ENCODE data around the gene MAPK7. TPM values are rescaled to one million over a fixed set of nuclear protein-coding genes. Genes with fewer than 3 reads are reported as not detected.
"Not testable (repeated sequence)": the region's sequence is repeated elsewhere in the genome, so short reads cannot be mapped to it uniquely, and the experiment has no call there.

The MAPK7 gene
- total RNA-seq, 1 donor from 2014 or later = 22.6 TPM

DNA sequence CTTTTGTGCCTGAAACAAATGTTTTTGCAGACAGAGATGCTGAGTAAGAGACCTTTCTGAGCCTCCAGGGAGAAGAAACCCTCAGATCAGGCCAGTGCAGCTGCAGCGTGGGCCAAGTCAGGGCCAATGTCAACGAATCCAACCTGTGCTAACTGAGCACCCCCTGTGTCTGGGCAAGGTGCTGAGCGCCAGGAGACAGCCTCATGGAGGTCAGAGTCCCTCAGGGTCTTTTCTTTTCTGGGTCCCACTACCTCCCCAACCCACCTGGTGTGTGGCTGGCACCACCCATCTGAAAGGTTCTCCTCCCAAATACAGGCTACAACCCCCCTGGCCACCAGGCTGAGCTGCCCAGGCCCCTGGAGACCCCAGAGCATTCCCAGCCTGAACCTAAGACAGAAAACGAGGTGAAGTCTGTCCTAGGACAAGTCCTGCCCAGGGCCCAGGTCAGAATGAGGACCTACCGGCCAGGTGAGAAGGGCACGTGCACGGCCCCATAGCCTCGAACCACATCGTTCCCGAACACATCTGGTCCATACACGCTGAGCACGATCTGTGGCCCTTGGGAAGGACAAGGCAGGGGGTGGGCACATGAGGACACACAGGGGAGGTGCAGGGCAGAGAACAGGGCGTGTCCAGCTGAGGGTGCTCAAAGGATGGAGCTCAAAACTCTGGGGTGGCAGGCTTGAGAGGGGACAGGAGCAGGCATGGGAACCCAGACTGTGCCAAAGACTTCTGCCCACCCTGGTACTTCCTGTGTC lies 30.8 kb upstream of the MAPK7 start:
- intact Hi-C loops (cut with micrococcal nuclease) = no loop called here
- no peak overlapping the region for H3K27ac Mint-ChIP-seq
- peaks cover 8% of the 10 kb centered on the region for H3K27me3 Mint-ChIP-seq
- peaks cover 2% of the 10 kb centered on the region for H3K4me1 Mint-ChIP-seq
- H3K9me3 Mint-ChIP-seq = no peaks in the 10 kb centered on the region
- no peak overlapping the region for H3K4me3 Mint-ChIP-seq
- no peak for DNase-seq
- no peaks in the 10 kb centered on the region for H3K36me3 Mint-ChIP-seq (ENCODE audit: low read depth)

DNA sequence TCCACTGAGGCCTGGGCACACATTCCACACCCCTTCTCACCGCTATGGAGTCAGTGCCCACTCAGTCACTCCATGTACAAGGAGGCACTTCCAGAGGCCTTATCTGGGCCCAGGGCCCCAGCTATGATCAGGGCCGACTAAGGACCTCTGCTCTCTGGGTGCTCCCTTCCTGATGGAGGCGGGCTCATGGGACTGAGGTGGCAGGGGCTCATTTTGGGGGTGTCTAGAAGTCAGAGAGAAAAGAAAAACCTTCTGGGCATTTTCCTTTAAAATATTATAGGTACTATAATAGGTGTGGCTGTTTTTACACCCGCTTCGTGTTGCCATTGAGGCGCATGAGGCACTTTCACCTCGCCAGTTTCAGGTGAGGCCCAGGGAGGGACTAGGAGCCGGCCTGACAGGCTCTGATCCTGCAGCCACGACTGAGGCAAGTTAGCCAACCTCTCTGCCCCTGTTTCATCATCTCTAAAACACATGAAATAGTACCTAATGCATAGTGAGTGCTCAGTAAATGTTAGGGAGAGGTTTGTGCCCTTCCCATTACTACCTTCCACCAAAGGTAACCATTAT lies 30.1 kb upstream of the MAPK7 start:
- Mint-ChIP-seq H3K4me1 (peaks cover 2% of the 10 kb centered on the region), H3K36me3 (ENCODE audit: low read depth) (no peaks in the 10 kb centered on the region), H3K27me3 (peaks cover 8% of the 10 kb centered on the region), H3K27ac (no peak overlapping the region), H3K4me3 (no peak overlapping the region), H3K9me3 (no peaks in the 10 kb centered on the region)
- intact Hi-C loops (cut with micrococcal nuclease) = no loop called here
- DNase-seq = no peak

DNA sequence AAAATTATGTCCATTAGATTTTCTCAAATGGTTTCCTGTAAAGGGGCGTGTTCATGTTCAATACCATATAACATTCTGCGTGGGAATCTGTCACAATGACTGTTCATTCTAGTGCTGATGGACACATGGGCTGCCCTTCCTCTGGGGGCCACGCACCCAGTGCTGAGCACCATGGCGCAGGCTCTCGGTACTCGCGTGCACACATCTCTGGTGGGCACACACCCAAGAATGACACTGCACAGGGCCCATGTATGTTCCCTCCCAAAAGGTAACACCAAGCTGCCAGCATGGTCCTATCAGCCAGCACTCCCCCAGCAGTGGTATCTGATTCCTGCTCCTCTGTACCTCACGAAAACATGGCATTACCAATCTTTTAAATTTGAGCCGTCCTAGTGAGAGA lies 29.5 kb upstream of the MAPK7 start:
- Mint-ChIP-seq H3K4me1 (peaks cover 2% of the 10 kb centered on the region), H3K27ac (no peak overlapping the region), H3K9me3 (no peaks in the 10 kb centered on the region), H3K4me3 (no peak overlapping the region), H3K36me3 (ENCODE audit: low read depth) (no peaks in the 10 kb centered on the region), H3K27me3 (peaks cover 8% of the 10 kb centered on the region)
- no peak for DNase-seq
- intact Hi-C loops (cut with micrococcal nuclease) = no loop called here

DNA sequence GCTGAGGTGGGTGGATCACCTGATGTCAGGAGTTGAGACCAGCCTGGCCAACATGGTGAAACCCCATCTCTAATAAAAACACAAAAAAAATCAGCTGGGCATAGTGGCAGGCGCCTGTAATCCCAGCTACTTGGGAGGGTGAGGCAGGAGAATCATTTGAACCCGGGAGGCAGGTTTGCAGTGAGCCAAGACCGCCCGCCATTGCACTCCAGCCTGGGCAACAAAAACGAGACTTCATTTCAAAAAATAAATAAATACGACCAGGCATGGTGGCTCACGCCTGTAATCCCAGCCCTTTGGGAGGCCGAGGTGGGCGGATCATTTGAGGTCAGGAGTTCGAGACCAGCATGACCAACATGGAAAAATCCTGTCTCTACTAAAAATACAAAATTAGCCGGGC lies 24.9 kb upstream of the MAPK7 start:
- DNase-seq; H3K9me3 Mint-ChIP-seq; H3K4me1 Mint-ChIP-seq; H3K27ac Mint-ChIP-seq; intact Hi-C loops (cut with micrococcal nuclease); H3K36me3 Mint-ChIP-seq (ENCODE audit: low read depth); H3K4me3 Mint-ChIP-seq: not testable (repeated sequence)
- H3K27me3 Mint-ChIP-seq = peaks cover 21% of the 10 kb centered on the region

DNA sequence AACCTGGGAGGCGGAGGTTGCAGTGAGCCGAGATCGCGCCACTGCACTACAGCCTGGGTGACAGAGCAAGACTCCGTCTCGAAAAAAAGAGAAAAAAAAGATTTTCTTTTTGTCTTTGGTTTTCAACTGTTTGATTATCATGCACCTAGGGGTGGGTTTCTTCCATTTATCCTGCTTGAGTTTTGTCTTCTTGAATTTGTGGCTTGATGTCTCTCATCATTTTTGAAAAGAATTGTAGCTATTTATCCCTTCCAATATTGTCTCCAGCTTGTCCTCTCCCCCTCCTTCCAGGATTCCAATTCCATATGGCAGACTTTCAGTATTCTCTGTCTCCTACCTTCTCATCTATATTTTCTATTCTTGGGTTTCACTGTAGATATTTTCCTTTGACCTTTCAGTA lies 23.6 kb upstream of the MAPK7 start:
- H3K4me3 Mint-ChIP-seq = no peak overlapping the region
- no peaks in the 10 kb centered on the region for H3K36me3 Mint-ChIP-seq (ENCODE audit: low read depth)
- no peaks in the 10 kb centered on the region for H3K4me1 Mint-ChIP-seq
- no peak overlapping the region for H3K27ac Mint-ChIP-seq
- H3K27me3 Mint-ChIP-seq = peaks cover 24% of the 10 kb centered on the region
- H3K9me3 Mint-ChIP-seq = no peaks in the 10 kb centered on the region
- DNase-seq = no peak
- intact Hi-C loops (cut with micrococcal nuclease) = no loop called here

DNA sequence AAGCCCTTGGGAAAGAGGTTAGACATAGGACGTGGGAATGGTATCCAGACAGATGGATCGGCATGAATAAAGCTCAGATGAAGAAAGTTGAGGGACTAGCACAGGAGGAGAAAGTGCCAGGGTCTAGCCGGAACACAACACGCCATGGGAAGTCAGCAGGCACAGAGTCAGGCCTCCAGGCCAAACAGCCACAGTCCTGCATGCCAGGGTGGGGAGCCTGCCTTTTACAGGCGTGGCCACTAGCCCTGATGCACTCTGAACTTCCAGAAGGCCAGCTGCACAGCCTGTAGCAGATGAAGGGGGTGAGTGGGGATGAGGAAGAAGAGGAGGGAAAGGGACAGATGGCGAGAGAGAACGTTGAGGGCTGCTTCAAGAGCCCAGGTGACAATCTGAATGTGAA lies 20.9 kb upstream of the MAPK7 start:
- H3K9me3 Mint-ChIP-seq = no peaks in the 10 kb centered on the region
- intact Hi-C loops (cut with micrococcal nuclease) = no loop called here
- H3K27ac Mint-ChIP-seq = peak overlapping the region; percentile 51
- peaks cover 23% of the 10 kb centered on the region for H3K27me3 Mint-ChIP-seq
- H3K36me3 Mint-ChIP-seq (ENCODE audit: low read depth) = no peaks in the 10 kb centered on the region
- no peak overlapping the region for H3K4me3 Mint-ChIP-seq
- peaks cover 6% of the 10 kb centered on the region for H3K4me1 Mint-ChIP-seq
- no peak for DNase-seq

DNA sequence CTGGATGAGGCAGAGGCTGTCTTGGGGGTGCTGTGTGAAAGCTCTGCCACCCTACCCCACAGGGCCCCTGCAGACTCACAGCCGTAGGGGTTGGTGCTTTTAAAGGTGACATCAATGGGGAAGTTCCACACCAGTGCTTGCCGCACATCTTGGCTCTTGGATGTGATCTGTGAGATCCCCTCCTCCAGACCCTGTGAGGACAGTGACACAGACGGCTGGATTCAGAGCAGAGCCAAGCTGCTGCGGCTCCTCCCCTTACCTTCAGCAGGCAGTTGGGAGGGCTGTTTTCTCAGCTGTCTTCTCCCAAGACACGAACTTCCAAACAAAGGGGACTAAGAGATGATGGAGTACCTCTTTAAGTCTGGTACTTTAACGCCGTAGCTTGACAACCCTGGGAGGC lies 20.5 kb upstream of the MAPK7 start:
- no peak for DNase-seq
- Mint-ChIP-seq H3K36me3 (ENCODE audit: low read depth) (no peaks in the 10 kb centered on the region), H3K4me3 (no peak overlapping the region), H3K9me3 (no peaks in the 10 kb centered on the region), H3K27ac (no peak overlapping the region), H3K27me3 (peaks cover 23% of the 10 kb centered on the region), H3K4me1 (peaks cover 6% of the 10 kb centered on the region)
- intact Hi-C loops (cut with micrococcal nuclease) = no loop called here

DNA sequence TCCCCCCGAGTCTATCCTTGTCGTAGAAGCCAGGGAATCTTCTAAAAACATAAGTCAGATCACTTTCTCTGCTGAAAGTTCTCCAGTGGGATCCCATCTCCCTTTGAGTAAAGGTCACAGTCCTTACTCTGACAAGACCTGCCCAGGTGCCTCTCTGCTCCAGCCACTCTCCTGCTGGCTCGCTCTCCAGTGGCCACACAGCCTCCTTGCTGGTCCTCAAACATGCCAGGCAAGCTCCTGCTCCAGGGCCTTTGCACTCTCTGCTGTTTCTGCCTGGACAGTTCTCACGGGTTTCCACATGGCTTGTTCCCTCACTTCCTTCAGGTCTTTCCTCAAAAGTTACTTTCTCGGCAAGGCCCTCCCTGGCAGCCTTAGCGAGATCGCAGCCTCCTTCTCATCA lies 19.1 kb upstream of the MAPK7 start:
- no peak for DNase-seq
- Mint-ChIP-seq H3K27me3 (peaks cover 20% of the 10 kb centered on the region), H3K9me3 (no peaks in the 10 kb centered on the region), H3K4me1 (peaks cover 11% of the 10 kb centered on the region), H3K4me3 (no peak overlapping the region), H3K36me3 (ENCODE audit: low read depth) (no peaks in the 10 kb centered on the region), H3K27ac (no peak overlapping the region)
- intact Hi-C loops (cut with micrococcal nuclease) = no loop called here

DNA sequence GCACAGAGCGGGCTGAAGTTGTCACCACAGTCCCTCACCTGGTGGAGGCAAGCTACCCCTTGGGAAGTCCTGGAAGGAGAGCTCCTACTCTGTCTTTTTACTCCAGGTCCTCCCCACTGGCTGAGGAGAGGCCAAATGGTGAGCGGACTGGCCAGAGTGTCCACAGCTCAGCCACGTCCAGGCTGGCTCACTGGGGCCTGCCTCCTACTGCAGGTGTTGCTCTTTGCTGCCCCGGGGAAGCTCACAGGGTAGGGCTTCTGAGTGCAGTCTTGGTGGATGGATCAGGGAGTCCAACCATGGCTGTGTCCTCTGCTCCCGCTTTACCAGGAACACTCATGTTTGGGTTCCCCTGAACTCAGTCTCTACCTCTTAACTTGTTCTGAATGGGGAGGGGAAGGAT lies 18.4 kb upstream of the MAPK7 start:
- Mint-ChIP-seq H3K4me1 (peaks cover 11% of the 10 kb centered on the region), H3K36me3 (ENCODE audit: low read depth) (no peaks in the 10 kb centered on the region), H3K4me3 (no peak overlapping the region), H3K27ac (no peak overlapping the region), H3K27me3 (peaks cover 17% of the 10 kb centered on the region), H3K9me3 (no peaks in the 10 kb centered on the region)
- no peak for DNase-seq
- intact Hi-C loops (cut with micrococcal nuclease) = loop anchor here (5.0 kb wide), 1 partner anchor 287 kb away; the partner anchor contains the start of gene ALDH3A2

DNA sequence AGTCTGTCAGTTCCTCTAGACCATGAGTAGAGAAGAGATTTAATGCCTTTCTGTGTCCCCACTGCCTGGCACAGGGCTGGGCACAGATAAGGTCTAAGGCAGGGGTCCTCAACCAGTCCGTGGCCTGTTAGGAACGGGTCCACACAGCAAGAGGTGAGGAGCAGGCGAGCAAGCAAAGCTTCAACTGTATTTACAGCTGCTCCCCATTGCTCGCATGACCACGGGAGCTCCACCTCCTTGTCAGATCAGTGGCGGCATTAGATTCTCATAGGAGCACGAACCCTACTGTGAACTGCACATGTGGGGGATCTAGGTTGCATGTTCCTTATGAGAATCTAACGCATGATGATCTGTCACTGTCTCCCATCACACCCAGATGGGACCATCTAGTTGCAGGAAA lies 17.5 kb upstream of the MAPK7 start:
- Mint-ChIP-seq H3K27ac (no peak overlapping the region), H3K36me3 (ENCODE audit: low read depth) (no peaks in the 10 kb centered on the region), H3K4me3 (no peak overlapping the region), H3K27me3 (peaks cover 15% of the 10 kb centered on the region), H3K4me1 (peaks cover 11% of the 10 kb centered on the region), H3K9me3 (no peaks in the 10 kb centered on the region)
- DNase-seq = no peak
- intact Hi-C loops (cut with micrococcal nuclease) = loop anchor here (5.0 kb wide), 1 partner anchor 287 kb away; the partner anchor contains the start of gene ALDH3A2

DNA sequence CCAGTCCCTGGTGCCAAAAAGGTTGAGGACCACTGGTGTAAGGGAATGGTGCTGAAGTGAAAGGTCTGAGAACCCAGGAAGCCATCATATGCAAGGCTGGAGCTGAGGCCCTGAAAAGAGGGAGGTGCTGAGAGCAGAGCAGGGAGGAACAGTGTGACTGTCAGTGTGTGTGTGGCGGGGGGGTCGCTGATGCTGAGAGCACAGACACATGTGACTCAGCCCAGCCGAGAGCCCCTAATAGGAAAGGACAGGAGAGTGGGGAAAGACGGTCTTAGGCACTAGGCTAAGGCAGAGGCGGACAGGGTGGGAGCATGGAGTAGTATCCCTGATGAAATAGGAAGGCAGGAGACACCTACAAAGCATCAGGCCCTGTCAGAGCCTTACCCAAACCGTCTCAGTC lies 17.0 kb upstream of the MAPK7 start:
- intact Hi-C loops (cut with micrococcal nuclease) = loop anchor here (5.0 kb wide), 1 partner anchor 286 kb away; the partner anchor contains the start of gene ALDH3A2
- H3K4me3 Mint-ChIP-seq = peak overlapping the region; percentile 42
- H3K27ac Mint-ChIP-seq = no peak overlapping the region
- peaks cover 11% of the 10 kb centered on the region for H3K4me1 Mint-ChIP-seq
- no peaks in the 10 kb centered on the region for H3K9me3 Mint-ChIP-seq
- no peak for DNase-seq
- H3K36me3 Mint-ChIP-seq (ENCODE audit: low read depth) = no peaks in the 10 kb centered on the region
- peaks cover 17% of the 10 kb centered on the region for H3K27me3 Mint-ChIP-seq

DNA sequence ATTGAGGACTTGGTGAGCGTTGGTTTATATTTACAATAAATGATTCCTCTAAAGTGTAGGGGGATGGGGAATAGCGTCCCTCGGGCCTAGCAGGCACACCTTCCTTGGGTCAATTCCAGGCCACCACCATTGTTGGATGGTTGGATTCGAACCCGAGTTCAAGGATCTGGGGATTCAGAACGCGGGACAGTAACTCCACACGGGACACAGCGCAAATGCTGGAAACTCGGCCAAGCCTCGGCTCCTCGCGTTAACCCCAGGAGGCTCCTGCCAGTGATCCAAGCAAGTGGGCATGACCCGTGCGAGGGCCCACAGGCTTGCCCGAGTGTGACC lies 16.4 kb upstream of the MAPK7 start:
- peaks cover 17% of the 10 kb centered on the region for H3K27me3 Mint-ChIP-seq
- DNase-seq = no peak
- intact Hi-C loops (cut with micrococcal nuclease) = loop anchor here (1.0 to 5.0 kb wide), 5 partner anchors 16 to 405 kb away; partner anchors contain the start of genes ALDH3A2 and MAPK7
- H3K27ac Mint-ChIP-seq = no peak overlapping the region
- H3K4me3 Mint-ChIP-seq = peak overlapping the region; percentile 91
- H3K4me1 Mint-ChIP-seq = peaks cover 12% of the 10 kb centered on the region
- no peaks in the 10 kb centered on the region for H3K36me3 Mint-ChIP-seq (ENCODE audit: low read depth)
- H3K9me3 Mint-ChIP-seq = no peaks in the 10 kb centered on the region

DNA sequence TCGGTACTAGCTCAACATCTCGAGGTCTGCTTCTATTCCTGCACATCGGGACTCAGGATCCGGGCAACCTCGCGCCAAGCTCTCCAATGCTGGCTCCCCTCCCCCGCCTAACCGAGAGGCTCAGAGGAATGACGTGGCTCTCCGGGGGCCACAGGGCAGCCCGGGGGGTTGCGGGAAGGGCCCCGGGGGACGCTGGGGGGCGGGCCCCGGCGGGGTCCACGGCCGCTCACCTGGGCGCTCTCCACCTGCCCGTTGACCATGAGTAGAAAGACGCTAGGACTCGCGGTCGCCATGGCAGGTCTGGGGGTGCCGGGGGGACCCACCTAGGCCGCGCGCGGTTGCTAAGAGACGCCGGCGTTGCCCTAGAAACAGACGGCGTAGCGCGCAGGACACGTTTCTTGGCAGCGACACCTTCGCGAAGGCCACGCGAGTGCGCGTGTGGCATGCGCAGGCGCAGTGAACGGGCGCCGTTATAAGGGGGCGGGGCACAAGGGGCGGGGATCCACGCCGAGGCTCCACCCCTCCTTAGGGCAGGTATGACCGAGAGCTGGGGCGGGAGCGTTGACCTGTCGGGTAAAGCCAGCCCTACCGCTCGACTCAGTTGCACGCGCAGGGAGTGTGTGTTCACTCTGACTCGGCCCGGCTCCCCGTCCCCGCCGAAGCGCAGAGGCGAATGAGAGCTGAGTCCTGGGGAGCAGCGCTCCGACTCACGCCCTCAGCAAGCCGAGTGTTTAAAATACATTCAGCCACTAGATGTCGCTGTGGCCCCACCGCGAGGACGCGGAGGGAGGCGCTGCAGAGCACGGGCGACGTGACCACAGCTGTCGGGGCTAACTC lies 15.8 kb upstream of the MAPK7 start, which contains the start of gene B9D1:
B9D1 (minus strand) TSS at position 447 of the 837 bp plus-strand sequence; CDS start at position 293, 154 bp downstream.
- Mint-ChIP-seq H3K36me3 (ENCODE audit: low read depth) (no peaks in the 10 kb centered on the region), H3K27me3 (peaks cover 15% of the 10 kb centered on the region), H3K4me3 (peak within 1 kb of the TSS; percentile 91), H3K9me3 (no peaks in the 10 kb centered on the region), H3K27ac (peak within 1 kb of the TSS; percentile 58), H3K4me1 (peaks cover 15% of the 10 kb centered on the region)
- peak; percentile 97 for DNase-seq
- intact Hi-C loops (cut with micrococcal nuclease) = loop anchor here (1.0 to 5.0 kb wide), 5 partner anchors 16 to 404 kb away; partner anchors contain the start of genes ALDH3A2 and MAPK7

DNA sequence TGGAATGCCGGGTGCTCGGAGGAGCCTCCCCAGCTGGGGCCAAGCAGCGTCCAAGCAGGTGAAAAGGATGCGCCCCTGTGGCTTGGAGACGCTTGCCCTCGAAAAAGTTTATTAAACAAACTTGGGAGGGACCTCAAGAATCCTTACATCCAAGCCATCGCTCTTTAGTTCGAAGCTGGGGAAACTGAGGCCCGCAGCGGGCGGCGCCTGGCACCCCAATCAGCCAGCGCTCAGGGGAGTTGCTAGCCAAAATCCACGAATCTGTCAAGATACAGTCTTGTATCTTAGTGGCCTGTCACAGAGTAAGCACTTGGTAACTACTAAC lies 15.2 kb upstream of the MAPK7 start:
- H3K9me3 Mint-ChIP-seq = no peaks in the 10 kb centered on the region
- peaks cover 14% of the 10 kb centered on the region for H3K27me3 Mint-ChIP-seq
- DNase-seq = no peak
- H3K27ac Mint-ChIP-seq = no peak overlapping the region
- peaks cover 19% of the 10 kb centered on the region for H3K4me1 Mint-ChIP-seq
- intact Hi-C loops (cut with micrococcal nuclease) = loop anchor here (2.0 to 5.0 kb wide), 3 partner anchors 144 to 404 kb away; partner anchors contain the start of gene ALDH3A2
- H3K4me3 Mint-ChIP-seq = peak overlapping the region; percentile 91
- no peaks in the 10 kb centered on the region for H3K36me3 Mint-ChIP-seq (ENCODE audit: low read depth)
